GM18907 (cell line): ENCODE data around the gene UBE2E2.

Source experiments
- ATAC-seq: cut with Tn5 transposase; IDR thresholded peaks from one replicate; pipeline ENCODE4 v1.9.1; 2021; ENCODE audit warnings: mild to moderate bottlenecking, moderate library complexity; ENCODE audit not compliant: unreplicated experiment

UBE2E2 gene

DNA sequence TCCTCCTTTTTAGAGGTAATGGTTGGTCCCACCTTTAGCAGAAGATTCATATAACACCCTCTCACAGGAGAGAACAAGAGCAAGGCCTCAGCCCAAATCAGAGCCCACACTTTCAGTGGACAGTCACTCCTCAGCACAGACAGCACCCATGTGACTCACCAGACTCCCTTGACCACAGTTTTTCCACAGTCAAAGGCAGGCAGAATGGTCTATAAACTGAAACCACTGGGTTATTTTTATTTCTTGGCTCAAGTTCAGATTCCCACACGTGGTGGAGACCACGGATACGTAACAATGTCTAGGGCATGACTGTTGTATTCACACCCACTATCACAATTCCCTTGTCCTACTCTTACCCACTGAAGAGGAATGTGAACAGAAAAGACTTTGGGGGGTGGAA, 364.8 kb downstream of the UBE2E2 start:
- no peak for ATAC-seq

DNA sequence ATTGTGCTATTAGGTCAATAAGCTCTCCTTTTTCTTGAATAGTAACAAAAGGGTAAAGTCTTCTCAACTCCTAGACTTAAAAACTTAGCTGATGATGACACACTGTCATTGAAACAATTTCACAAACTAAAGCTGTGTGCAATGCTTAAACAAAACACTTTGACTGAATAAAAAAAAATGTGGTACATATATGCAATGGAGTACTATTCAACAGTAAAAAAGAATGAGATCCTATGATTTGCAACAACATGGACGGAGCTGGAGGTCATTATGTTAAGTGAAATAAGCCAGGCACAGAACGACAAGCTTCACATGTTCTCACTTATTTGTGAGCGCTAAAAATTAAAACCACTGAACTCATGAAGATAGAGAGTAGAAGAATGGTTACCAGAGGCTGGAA, 370.7 kb downstream of the UBE2E2 start:
- no peak for ATAC-seq

DNA sequence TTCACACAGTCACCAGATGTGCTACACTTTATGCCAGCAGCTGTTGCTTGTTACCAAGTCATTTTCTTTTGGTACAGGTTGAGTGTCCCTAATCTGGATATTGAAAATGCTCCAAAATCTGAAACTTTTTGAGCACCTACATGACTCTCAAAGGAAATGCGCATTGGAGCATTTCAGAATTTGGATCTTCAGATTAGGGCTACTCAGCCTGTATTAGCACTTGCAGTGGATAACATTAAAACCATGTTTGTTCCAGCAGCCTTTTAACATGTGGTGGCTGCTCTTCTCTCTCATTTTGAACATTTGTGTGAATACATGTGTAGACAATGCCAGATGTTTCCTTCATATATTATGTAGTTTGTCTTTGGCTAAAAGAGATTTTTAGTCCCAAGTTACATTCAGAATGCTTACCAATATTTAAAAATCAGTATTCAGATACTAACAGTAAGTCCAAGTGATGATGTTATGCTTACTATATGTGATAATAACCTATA, 371.7 kb downstream of the UBE2E2 start:
- no peak for ATAC-seq

DNA sequence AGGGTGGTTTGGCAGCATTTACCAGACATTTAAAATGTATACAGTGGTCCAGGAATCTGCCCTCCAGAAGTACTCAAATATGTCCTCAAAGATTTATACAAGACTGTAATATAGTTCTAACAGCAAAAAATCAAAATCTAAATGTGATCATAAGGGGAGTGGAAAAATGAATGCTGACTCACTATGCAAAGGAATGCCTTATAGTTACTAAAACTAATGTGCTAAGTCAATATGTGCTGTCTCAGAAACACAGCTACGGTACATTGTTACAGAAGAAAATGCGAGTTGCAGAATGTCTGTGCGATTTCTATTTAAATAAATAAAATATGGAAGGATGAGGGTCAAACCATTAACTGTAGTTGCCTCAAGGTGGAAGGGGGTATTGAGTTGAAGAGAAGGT, 372.6 kb downstream of the UBE2E2 start:
- ATAC-seq: no peak

DNA sequence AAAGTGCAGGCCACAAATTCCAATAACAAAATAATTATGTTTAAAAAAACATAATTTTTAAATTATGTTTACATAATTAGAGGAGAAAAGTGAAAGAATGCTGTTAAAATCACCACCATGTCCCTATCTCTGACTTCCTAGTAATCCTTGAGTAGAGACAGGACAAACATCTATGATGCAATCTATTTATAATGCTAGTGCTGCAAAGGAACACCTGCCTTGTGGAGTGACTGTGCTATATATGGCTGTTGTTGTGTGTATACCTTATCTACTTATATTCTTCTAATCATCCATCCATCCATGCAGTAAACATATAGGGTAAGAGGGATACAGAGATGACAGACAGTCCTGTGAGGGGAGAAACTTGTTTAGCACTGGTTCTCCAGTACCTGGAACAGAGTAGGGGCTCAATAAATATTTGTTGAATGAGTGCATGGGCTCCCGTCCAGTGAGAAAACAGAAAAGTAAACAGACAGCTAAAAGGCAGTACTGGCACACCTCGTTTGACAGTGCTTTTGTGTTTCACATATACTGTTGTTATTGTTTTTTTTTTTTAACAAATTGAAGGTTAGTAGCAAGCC, 373.3 kb downstream of the UBE2E2 start:
- ATAC-seq: no peak

DNA sequence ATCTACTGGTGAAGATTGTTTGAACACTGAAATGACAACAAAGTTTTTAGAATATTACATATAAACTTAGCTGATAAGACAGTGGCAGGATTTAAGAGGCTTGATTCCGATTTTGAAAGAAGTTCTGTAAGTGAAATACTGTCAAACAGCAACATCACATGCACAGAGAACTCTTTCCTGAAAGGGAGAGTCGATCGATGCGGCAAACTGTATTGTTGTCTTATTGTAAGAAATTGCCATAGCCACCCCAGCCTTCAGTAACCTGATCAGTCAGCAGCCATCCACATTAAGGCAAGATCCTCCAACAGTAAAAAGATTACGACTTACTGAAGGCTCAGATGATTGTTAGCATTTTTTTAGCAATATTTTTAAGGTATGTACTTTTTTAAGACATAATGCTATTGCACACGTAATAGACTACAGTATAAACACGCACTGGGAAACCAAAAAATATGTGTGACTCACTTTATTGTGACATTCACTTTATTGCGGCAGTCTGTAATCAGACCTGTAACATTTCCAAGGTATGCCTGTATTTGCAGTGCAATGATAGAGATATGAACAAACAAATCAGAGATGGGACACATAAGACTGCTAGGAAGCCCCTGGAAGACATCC, 377.1 kb downstream of the UBE2E2 start:
- ATAC-seq: no peak

DNA sequence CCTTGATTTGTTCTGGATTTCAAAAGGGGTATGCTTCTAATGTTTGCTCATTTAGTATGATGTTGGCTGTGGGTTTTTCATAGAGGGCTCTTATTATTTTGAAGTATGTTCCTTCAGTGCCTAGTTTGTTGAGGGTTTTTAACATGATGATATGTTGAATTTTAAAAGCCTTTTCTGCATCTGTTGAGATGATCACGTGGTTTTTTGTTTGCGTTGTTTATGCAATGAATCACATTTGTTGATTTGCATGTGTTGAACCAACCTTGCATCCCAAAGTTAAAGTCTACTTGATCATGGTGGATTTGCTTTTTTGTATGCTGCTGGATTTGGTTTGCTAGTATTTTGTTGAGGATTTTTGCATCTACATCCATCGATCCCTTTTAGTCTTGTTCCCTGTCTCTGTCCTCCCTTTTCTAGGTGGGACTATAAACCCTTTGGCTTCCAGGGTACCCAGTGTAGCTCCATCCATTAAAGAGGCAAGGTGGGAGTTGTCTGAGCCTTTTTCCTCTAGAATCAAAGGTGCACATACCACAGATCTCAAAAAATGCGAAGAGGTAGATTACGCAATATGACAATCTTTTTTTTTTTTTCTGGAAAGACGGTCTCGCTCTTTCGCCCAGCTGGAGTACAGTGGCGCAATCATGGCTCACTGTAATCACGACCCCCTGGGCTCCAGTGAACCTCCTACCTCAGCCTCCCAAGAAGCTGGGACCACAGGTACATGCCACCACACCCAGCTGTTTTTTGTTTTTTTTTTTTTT, 381.0 kb downstream of the UBE2E2 start:
- ATAC-seq: no peak

DNA sequence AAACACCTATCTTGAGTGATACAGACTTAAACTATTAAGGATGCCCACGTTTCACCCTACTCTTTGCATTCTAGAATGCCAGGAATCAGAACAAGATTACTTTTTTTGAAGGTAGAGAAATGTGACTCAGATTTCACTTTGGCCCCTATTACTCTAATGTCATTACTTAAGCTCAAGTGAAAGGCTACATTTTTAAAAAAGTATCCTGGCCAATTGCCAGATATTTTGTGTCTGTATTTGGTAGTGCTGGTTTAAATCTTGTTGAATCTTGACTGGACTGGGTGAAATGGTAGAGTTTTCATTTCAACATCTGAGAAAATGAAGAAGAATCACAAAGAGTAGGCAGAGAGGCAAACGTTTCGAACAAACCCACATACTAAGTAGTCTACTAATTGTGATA, 384.4 kb downstream of the UBE2E2 start:
- ATAC-seq: no peak

DNA sequence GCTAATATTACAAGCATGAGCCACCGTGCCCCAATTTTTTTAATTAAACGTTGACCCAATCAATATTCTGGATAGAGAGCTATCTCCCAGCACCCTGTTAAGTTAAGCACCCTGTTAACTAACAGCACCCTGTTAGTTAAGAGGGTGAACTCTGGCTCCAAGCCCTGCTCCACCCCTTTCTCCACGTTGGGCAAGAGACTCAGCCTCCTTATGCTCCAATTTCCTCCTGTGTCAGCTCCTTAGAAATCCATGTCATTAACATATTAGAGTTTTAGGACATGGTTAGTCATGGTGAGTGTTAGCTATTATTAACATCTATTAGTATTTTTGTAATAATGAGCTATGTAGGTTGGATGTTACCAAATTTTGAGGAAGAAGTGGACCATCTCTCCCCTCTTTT, 385.4 kb downstream of the UBE2E2 start:
- ATAC-seq: no peak

DNA sequence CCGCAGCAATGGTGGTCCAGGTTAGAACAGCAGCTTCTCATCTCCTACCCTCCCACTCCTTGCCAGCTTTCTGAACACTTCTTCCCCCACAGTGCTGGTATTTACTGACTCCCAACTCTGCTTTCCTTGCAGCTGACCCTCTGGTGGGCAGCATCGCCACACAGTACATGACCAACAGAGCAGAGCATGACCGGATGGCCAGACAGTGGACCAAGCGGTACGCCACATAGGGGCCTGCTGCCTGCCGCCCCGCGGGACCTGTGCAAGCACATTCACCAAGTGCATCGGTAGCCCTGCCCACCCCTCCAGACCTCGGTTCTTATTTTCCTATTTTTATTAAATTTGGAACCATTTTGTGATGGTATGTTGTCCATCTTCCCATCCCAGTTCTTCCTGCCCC, 386.5 kb downstream of the UBE2E2 start:
- ATAC-seq: no peak

DNA sequence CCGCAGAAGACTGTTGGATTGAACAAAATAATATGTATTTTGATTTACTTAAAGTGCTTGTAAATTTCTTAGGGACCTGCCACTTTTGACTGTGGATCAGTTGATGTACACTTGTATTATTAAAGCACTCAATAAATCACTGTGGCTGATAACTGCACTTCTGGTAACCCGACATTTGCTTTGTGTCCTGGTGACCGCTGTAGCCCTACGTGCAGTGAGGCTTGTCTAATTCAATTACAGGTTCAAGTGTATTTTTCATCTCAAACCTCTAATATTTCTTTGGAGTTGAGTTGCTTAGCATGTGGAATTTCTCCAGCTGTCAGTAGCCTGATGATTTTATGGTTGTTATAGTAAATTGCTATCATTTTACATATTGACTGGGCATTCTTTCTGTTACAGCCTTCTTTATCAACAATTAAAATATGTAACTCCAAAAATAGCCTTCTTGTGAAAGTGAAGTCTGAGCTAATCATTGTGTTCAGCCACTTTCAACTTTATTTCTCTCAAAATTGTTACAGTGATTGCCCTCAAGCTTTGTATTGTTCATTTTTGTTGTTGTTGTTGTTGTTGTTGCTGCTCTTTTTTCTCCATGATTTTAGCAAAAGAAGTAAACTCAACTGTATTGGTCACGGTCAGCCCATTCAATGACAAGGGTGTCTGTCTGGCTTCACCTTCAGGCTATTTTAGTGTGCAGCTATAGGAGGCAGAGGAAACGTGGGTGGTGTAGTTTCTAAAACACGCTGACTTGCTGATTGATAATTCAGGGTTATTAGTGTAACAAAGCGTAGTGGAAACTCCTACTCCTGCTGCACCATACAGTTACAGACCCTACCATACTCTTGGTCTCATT, 387.5 kb downstream of the UBE2E2 start:
- ATAC-seq: peak; percentile 66

DNA sequence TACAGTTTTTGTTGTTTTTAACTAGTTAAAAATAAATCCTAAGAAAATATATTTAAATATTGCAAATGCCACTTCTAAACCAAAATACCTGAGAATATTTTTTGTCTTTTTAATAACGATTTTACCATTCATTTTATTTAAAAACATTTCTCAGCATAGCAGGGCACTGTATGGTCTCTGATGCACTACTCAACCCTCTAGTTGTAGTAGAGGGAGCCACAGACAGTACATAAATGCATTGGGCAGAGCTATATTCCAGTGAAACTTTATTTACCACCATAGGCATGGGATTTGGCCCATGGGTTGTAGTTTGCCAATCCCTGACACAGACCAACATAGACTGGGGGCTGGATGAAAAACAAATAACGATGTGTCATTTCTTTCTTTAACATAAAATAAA, 388.2 kb downstream of the UBE2E2 start:
- no peak for ATAC-seq

DNA sequence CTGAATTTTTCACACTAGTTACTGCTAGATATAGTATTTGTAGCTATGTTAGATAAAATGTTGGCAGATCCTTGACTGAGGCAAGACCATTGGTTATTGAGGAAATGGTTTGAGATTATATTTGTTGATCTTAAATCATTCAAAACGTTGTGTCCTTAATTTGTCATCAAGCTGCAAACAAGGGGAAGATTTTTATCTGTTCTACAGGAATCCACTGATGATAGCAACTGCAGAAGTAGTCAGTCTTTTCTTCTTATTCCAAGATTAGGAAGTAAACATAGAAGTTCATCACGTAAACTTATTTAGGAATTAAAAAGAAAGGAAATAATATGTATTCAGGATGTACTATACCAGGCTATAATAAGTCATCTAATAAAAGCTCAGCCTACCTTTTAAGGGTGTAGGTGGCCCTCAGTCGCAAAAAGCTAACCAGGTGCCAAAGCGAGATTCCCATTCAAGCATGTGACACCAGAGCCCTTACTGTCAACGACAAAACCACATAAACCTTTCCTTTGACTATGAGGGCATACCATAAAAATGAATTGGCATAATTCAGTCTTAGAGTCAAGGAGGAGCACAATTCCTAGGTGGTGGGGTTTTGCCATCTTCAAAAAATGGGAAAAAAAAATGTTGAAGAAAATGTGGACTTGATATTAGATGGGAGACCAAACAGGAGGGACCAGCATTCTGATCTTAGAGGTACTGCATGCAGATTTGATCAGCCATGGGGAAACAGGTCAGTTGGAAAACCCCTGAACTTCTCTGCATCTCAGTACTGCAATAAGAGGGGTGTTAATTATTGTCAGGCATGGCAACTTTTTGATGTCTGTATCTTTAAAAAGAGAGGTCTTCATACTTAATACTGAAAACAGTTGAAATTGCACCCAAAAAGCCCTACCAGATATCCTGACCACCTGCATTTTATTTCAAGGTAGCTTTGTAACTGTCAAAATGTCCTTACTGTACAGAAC, 390.1 kb downstream of the UBE2E2 start:
- ATAC-seq: peak; percentile 86

DNA sequence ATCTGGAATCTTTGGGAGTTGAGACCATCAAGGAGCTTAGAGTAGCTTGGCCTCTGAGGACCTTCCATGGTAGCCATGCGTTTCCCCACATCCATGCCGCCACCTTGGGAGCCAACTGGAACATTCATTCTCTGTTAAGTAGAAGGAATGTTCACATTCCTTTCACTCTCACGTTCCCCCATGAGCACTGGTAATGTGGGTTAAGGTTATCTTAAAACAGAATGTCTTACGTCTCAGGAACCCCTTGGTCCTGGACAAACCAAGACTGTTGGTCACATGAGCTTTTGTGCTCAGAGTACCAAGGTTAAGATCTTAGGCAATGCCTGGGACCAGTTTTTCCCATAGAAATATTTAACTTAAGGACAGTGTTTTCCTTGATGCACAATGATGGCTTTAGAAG, 390.9 kb downstream of the UBE2E2 start:
- ATAC-seq: no peak

DNA sequence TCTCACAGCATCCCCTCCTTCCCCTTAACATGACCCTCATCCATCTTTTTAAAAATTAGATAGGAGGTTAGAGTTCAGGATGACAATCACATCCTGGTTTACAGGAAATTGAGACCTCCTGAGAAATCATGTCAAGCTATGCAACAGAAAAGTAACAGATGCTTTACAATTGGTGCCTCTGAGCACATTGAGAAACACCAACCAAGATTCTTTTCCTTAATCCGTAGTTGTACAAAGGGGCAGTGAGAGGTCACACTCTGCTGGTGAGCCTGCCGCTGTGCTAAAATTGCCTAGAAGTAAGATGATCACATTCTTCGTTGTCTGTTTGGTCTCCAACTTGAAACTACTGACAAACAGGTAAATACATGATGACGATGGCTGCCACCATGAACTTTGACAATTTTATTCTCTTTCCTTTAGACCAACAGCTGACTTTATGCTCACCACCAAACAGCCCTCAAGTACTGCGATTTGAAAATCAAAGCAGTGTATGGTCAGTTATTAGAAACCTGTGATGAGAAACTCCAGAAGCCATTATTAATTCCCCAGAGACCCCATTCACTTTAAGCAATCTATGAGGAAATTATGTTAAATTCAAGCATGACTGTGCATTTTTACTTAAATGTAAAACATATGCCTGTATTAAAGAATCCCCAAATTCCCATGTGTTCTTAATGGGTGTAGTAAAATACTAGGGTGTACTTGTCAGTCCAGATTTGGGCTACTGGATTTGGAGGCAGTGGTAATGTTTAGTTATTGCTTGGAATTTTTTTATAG, 392.0 kb downstream of the UBE2E2 start:
- ATAC-seq: no peak

DNA sequence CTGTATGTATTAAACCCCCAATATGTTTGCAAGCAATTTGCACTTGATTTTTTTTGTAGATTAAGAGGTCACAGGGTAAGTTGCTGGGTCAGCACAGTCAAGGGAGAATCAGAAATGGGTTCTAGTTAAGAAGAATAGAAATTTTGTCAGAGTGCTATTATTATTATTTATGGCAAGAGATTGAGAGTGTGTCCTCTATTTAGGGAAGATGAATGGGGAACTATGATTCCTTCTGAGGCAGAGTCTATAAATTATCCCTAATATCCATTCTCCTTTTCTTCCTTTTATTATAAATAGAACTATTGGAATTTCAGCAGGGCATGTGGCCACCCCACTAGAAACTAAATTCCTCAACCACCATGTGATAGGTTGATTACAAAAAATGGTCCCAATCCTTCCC, 392.7 kb downstream of the UBE2E2 start:
- no peak for ATAC-seq

DNA sequence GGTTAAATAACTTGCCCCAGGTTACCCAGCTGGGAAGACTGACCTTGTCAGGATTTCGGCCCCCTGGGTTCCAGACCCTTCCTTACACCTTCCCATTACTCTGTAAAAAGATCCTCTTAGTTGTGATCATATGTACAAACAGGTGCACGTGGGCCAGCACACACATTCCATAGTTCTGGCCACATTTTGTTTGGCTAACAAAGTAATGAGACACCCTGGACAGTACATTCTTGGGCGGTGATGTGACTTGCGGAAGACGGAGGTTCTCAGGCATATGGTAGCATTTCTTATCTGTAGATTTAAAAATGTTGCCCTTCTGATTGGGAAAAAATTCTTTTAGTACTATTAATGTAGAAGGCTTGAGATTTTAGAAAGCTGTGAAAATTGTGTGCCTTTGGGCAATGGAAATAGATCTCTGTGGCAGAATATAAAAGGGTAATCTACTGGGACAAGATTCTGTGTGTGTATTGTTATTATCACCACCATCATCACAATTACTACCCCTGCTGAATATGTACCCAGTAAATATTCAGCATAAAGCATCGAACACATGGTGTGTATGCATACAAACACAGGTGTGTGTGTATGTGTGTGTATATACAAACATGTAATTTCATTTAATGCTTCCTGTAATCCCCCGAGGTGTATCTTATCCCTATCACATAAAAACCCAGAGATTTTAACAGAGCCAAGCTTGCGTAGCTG, 397.2 kb downstream of the UBE2E2 start:
- ATAC-seq: no peak

DNA sequence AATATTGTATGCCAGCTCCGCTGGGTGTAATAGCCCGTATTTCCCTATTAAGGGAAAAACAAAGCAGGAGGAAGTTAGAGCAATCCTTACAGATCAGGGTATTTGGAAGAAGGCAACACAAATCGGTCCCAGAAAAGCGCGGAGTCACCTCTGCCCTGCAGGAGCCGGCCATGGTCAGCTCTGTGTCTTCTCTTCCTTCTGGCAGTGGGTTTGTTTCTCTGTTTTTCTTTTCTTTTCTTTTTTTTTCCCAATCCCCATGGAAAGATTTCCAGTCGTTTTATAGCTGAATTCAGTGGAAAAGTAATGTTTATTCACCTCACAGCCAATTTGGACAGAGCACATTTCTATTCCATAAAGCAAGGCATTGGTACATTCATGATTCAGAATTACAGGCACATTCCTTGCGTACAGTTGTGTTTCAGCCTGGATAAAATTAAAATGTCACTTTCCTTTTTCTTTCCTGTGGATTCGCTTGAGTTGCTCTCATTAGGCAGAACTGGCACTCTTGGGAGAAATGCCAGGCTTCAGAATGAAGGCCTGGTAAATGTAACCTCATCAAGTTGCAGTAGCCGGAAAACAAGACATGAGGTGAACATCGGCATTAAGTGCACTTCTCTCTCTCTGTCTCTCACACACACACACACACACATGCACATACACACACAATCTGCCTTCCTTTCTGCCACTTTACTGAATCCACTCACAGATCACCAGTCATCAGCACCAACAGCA, 398.1 kb downstream of the UBE2E2 start:
- ATAC-seq: no peak
